SK-N-SH treated with all-trans-retinoic acid at 6 μM for 48 hours (cell line): ENCODE data around the gene CLCNKA.
A peak's percentile ranks its signal among the peaks of the same experiment; 100 is the strongest.

Source experiments
- ATAC-seq: fragments of 200-7000 bp; cut with Tn5 transposase; 3 replicates; pipeline ENCODE4 v1.9.1; 2020; ENCODE audit warnings: mild to moderate bottlenecking, moderate library complexity
- ARNTL ChIP-seq: fragments of 450-650 bp; formaldehyde crosslinking; IDR thresholded peaks from 2 replicates; pipeline ENCODE4 v1.5.0; 2020; ENCODE audit warnings: low read depth, mild to moderate bottlenecking, moderate library complexity, borderline replicate concordance
- BACH2 ChIP-seq: fragments of 250-450 bp; sonication (Bioruptor Pico); IDR thresholded peaks from 2 replicates; pipeline ENCODE4 v1.9.0; 2021; ENCODE audit warnings: mild to moderate bottlenecking, borderline replicate concordance
- CSDC2 ChIP-seq: fragments of 250-450 bp; sonication (Bioruptor Pico); IDR thresholded peaks from 2 replicates; pipeline ENCODE4 v1.5.0; 2020; ENCODE audit warnings: mild to moderate bottlenecking, moderate library complexity
- ESRRG ChIP-seq: fragments of 250-450 bp; sonication (Bioruptor Pico); IDR thresholded peaks from 2 replicates; pipeline ENCODE4 v1.6.1; 2021; ENCODE audit warnings: mild to moderate bottlenecking
- ISL1 ChIP-seq: fragments of 250-450 bp; sonication (Bioruptor Pico); IDR thresholded peaks from 2 replicates; pipeline ENCODE4 v2.1.2; 2022; ENCODE audit warnings: mild to moderate bottlenecking, moderate library complexity
- OSR1 ChIP-seq: fragments of 250-450 bp; sonication (Bioruptor Pico); IDR thresholded peaks from 2 replicates; pipeline ENCODE4 v1.8.0; 2022; ENCODE audit warnings: moderate library complexity, mild to moderate bottlenecking, inconsistent platforms
- PPARA ChIP-seq: fragments of 250-450 bp; sonication (Bioruptor Pico); IDR thresholded peaks from 2 replicates; pipeline ENCODE4 v1.5.0; 2020; ENCODE audit warnings: mild to moderate bottlenecking, borderline replicate concordance
- RARB ChIP-seq: fragments of 250-450 bp; sonication (Bioruptor Pico); IDR thresholded peaks from 2 replicates; pipeline ENCODE4 v1.8.0; 2021; ENCODE audit warnings: mild to moderate bottlenecking, moderate library complexity
- SNAI2 ChIP-seq: fragments of 250-450 bp; sonication (Bioruptor Pico); IDR thresholded peaks from 2 replicates; pipeline ENCODE4 v1.5.0; 2020; ENCODE audit warnings: mild to moderate bottlenecking, moderate library complexity
- TCF4 ChIP-seq: fragments of 250-450 bp; sonication (Bioruptor Pico); IDR thresholded peaks from 2 replicates; pipeline ENCODE4 v1.8.0; 2021; ENCODE audit warnings: mild to moderate bottlenecking, moderate library complexity, borderline replicate concordance
- TOX ChIP-seq: fragments of 250-450 bp; sonication (Bioruptor Pico); IDR thresholded peaks from 2 replicates; pipeline ENCODE4 v1.8.0; 2021; ENCODE audit warnings: mild to moderate bottlenecking, moderate library complexity, borderline replicate concordance
- ZC3H10 ChIP-seq: fragments of 250-450 bp; sonication (Bioruptor Pico); IDR thresholded peaks from 2 replicates; pipeline ENCODE4 v1.5.1; 2021; ENCODE audit warnings: mild to moderate bottlenecking, moderate library complexity
- ZFP3 ChIP-seq: fragments of 250-450 bp; sonication (Bioruptor Pico); IDR thresholded peaks from 2 replicates; pipeline ENCODE4 v1.5.0; 2020; ENCODE audit warnings: mild to moderate bottlenecking, moderate library complexity
- ZFP30 ChIP-seq: fragments of 450-650 bp; formaldehyde crosslinking; IDR thresholded peaks from 2 replicates; pipeline ENCODE4 v1.5.0; 2022; ENCODE audit warnings: mild to moderate bottlenecking, moderate library complexity
- ZNF565 ChIP-seq: fragments of 450-650 bp; formaldehyde crosslinking; conservative IDR thresholded peaks from 2 replicates; pipeline ENCODE4 v1.5.0; 2020; ENCODE audit warnings: low read depth, mild to moderate bottlenecking, moderate library complexity
- ZNF70 ChIP-seq: fragments of 450-650 bp; formaldehyde crosslinking; IDR thresholded peaks from 2 replicates; pipeline ENCODE4 v1.5.0; 2020; ENCODE audit warnings: mild to moderate bottlenecking, moderate library complexity
- ZNF8 ChIP-seq: fragments of 450-650 bp; formaldehyde crosslinking; IDR thresholded peaks from 2 replicates; pipeline ENCODE4 v1.5.0; 2020; ENCODE audit warnings: mild to moderate bottlenecking, moderate library complexity
- TF ChIP-seq, protein P1 (sequence below): fragments of 250-450 bp; sonication (Bioruptor Pico); IDR thresholded peaks from 2 replicates; pipeline ENCODE4 v1.5.1; 2020; ENCODE audit warnings: low read depth, mild to moderate bottlenecking, moderate library complexity
- TF ChIP-seq, protein P2 (sequence below): fragments of 250-450 bp; sonication (Bioruptor Pico); IDR thresholded peaks from 2 replicates; pipeline ENCODE4 v1.8.0; 2020; ENCODE audit warnings: mild to moderate bottlenecking, moderate library complexity, borderline replicate concordance
- TF ChIP-seq, protein P3 (sequence below): fragments of 250-450 bp; sonication (Bioruptor Pico); IDR thresholded peaks from 2 replicates; pipeline ENCODE4 v1.5.1; 2021; ENCODE audit warnings: mild to moderate bottlenecking, moderate library complexity
- TF ChIP-seq, protein P4 (sequence below): fragments of 250-450 bp; sonication (Bioruptor Pico); IDR thresholded peaks from 2 replicates; pipeline ENCODE4 v1.8.0; 2021; ENCODE audit warnings: low read depth, mild to moderate bottlenecking, moderate library complexity, borderline replicate concordance
- TF ChIP-seq, protein P5 (sequence below): fragments of 250-450 bp; sonication (Bioruptor Pico); IDR thresholded peaks from 2 replicates; pipeline ENCODE4 v1.5.0; 2020; ENCODE audit warnings: mild to moderate bottlenecking, moderate library complexity

The CLCNKA gene

DNA sequence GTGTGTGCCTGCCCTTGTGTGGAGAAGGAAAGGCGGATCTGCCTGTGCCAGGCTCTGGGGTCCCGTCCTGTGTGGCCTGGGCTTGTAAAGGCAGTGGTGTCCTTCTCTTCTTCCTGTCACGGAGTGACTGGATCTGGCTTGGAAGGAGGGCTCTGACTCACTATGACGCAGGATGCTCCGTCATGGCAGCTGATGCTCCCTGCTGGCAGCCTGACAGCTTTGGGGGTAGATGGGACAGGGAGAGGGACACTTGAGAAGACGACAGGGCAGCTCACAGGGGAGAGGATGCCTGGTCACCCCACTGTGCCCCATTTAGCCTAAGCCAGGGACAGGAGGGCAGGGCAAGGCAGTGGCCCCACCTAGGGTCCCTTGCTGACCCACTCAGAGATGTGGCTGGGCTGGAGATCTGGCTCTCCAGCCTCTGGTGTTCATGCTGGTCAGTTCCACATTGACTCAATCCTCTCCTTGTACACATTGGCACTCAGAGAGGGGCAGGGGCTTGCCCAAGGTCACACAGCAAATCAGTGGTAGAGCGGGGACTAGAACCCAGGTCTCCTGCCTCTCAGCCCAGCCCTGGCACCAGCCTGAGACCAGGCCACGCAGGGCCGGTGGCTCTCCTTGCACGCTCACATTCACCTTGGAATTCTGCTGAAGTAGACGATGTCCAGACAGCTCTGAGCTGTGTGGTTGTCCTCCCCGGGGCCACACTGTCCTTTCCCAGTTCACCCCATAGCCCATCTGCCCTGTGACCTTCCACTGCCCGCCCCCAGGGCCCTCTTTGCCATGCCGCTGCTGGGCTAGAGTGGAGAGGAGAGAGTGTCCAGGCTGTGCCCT is 54.4 kb downstream of the CLCNKA start (continued):
- TF ChIP-seq ZNF8 (CRISPR knock-in tag) (no peak), ZFP3 (CRISPR knock-in tag) (no peak), ZFP30 (CRISPR knock-in tag) (no peak), SNAI2 (no peak), ESRRG (CRISPR knock-in tag) (no peak), TCF4 (CRISPR knock-in tag) (no peak), ZC3H10 (CRISPR knock-in tag) (no peak)
- TF ChIP-seq, protein P1, sequence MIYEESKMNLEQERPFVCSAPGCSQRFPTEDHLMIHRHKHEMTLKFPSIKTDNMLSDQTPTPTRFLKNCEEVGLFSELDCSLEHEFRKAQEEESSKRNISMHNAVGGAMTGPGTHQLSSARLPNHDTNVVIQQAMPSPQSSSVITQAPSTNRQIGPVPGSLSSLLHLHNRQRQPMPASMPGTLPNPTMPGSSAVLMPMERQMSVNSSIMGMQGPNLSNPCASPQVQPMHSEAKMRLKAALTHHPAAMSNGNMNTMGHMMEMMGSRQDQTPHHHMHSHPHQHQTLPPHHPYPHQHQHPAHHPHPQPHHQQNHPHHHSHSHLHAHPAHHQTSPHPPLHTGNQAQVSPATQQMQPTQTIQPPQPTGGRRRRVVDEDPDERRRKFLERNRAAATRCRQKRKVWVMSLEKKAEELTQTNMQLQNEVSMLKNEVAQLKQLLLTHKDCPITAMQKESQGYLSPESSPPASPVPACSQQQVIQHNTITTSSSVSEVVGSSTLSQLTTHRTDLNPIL: no peak
- TF ChIP-seq, protein P2, sequence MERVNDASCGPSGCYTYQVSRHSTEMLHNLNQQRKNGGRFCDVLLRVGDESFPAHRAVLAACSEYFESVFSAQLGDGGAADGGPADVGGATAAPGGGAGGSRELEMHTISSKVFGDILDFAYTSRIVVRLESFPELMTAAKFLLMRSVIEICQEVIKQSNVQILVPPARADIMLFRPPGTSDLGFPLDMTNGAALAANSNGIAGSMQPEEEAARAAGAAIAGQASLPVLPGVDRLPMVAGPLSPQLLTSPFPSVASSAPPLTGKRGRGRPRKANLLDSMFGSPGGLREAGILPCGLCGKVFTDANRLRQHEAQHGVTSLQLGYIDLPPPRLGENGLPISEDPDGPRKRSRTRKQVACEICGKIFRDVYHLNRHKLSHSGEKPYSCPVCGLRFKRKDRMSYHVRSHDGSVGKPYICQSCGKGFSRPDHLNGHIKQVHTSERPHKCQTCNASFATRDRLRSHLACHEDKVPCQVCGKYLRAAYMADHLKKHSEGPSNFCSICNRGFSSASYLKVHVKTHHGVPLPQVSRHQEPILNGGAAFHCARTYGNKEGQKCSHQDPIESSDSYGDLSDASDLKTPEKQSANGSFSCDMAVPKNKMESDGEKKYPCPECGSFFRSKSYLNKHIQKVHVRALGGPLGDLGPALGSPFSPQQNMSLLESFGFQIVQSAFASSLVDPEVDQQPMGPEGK: no peak

DNA sequence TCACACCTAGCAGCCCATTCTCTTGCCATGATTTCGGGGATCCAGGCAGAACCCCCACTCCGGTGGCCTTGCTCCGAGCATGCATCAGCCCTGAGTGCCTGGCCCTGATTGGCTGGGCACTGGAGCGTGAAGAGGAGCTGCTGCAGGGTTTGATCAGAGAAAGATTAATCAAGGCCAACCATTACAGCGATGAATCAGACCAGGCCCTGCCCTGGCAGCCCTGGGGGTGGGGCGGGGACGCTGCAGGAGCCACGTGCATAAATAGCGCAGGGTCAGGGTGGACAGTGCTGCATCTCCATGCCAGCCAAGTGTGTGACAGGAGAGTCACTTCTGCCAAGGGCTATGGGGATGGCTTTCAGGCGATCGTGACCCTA is 55.0 kb downstream of the CLCNKA start:
- ATAC-seq: peak; percentile 59
- TF ChIP-seq ZFP3 (CRISPR knock-in tag): peak; percentile 81
- TF ChIP-seq, protein P1: no peak

DNA sequence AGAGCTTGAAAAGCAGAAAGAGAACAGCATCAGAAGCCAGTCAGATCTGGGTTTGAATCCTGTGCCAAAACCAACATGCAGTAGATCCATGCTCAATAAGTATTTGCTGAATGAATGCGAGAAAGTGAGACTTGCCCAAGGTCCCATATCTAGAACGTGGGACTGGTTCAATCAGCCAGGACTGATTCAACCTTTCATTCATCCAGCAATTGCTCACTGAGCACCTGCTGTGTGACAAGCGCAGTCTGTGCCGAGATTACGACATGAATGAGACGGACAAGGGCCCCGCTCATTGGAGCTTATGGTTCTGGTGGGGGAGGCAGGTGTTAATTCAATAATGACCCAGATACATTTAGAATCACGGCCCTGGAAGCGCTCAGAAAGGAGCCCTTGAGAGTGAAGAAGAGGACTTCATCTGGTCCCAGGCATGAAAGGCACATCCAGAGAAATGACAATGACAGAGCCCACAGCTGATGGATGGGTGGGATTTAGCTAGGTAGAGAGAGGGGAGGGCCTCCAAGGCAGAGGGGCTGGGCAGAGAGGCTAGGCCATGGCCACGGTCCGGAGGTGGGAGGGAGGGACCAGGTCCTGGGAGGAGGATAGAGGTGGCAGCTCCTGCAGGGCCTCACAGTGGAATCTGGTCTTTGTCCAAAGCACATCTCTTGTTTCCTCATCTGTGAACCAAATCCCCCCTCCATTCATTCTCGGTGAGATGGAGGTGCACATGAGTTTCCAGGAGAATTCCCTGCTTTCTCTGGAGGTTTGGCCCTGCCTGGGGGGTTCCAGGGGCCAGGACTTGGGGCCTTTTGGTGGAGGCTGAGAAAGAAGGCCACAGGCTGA is 55.8 kb downstream of the CLCNKA start:
- no peak for TF ChIP-seq ARNTL (CRISPR knock-in tag)
- no peak for TF ChIP-seq ZFP3 (CRISPR knock-in tag)
- no peak for TF ChIP-seq ISL1 (CRISPR knock-in tag)
- TF ChIP-seq TCF4 (CRISPR knock-in tag): no peak
- no peak for TF ChIP-seq ZNF8 (CRISPR knock-in tag)
- no peak for TF ChIP-seq ZNF565
- TF ChIP-seq PPARA (CRISPR knock-in tag): no peak
- no peak for TF ChIP-seq ZC3H10 (CRISPR knock-in tag)
- TF ChIP-seq BACH2 (CRISPR knock-in tag): no peak
- TF ChIP-seq CSDC2 (CRISPR knock-in tag): no peak
- no peak for TF ChIP-seq TOX (CRISPR knock-in tag)
- TF ChIP-seq, protein P2: no peak
- TF ChIP-seq SNAI2: no peak
- no peak for TF ChIP-seq RARB (CRISPR knock-in tag)
- TF ChIP-seq, protein P3, sequence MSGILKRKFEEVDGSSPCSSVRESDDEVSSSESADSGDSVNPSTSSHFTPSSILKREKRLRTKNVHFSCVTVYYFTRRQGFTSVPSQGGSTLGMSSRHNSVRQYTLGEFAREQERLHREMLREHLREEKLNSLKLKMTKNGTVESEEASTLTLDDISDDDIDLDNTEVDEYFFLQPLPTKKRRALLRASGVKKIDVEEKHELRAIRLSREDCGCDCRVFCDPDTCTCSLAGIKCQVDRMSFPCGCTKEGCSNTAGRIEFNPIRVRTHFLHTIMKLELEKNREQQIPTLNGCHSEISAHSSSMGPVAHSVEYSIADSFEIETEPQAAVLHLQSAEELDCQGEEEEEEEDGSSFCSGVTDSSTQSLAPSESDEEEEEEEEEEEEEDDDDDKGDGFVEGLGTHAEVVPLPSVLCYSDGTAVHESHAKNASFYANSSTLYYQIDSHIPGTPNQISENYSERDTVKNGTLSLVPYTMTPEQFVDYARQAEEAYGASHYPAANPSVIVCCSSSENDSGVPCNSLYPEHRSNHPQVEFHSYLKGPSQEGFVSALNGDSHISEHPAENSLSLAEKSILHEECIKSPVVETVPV (CRISPR knock-in tag): no peak
- no peak for TF ChIP-seq ZFP30 (CRISPR knock-in tag)
- TF ChIP-seq ZNF70 (CRISPR knock-in tag): no peak
- TF ChIP-seq, protein P4, sequence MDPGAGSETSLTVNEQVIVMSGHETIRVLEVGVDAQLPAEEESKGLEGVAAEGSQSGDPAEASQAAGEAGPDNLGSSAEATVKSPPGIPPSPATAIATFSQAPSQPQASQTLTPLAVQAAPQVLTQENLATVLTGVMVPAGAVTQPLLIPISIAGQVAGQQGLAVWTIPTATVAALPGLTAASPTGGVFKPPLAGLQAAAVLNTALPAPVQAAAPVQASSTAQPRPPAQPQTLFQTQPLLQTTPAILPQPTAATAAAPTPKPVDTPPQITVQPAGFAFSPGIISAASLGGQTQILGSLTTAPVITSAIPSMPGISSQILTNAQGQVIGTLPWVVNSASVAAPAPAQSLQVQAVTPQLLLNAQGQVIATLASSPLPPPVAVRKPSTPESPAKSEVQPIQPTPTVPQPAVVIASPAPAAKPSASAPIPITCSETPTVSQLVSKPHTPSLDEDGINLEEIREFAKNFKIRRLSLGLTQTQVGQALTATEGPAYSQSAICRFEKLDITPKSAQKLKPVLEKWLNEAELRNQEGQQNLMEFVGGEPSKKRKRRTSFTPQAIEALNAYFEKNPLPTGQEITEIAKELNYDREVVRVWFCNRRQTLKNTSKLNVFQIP (CRISPR knock-in tag): no peak
- TF ChIP-seq, protein P5, sequence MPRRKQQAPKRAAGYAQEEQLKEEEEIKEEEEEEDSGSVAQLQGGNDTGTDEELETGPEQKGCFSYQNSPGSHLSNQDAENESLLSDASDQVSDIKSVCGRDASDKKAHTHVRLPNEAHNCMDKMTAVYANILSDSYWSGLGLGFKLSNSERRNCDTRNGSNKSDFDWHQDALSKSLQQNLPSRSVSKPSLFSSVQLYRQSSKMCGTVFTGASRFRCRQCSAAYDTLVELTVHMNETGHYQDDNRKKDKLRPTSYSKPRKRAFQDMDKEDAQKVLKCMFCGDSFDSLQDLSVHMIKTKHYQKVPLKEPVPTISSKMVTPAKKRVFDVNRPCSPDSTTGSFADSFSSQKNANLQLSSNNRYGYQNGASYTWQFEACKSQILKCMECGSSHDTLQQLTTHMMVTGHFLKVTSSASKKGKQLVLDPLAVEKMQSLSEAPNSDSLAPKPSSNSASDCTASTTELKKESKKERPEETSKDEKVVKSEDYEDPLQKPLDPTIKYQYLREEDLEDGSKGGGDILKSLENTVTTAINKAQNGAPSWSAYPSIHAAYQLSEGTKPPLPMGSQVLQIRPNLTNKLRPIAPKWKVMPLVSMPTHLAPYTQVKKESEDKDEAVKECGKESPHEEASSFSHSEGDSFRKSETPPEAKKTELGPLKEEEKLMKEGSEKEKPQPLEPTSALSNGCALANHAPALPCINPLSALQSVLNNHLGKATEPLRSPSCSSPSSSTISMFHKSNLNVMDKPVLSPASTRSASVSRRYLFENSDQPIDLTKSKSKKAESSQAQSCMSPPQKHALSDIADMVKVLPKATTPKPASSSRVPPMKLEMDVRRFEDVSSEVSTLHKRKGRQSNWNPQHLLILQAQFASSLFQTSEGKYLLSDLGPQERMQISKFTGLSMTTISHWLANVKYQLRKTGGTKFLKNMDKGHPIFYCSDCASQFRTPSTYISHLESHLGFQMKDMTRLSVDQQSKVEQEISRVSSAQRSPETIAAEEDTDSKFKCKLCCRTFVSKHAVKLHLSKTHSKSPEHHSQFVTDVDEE (CRISPR knock-in tag): no peak
- no peak for TF ChIP-seq OSR1
- TF ChIP-seq, all 23 proteins: peak for 0
- no peak for ATAC-seq
